ENCODE results near the gene HDAC4.

DNA sequence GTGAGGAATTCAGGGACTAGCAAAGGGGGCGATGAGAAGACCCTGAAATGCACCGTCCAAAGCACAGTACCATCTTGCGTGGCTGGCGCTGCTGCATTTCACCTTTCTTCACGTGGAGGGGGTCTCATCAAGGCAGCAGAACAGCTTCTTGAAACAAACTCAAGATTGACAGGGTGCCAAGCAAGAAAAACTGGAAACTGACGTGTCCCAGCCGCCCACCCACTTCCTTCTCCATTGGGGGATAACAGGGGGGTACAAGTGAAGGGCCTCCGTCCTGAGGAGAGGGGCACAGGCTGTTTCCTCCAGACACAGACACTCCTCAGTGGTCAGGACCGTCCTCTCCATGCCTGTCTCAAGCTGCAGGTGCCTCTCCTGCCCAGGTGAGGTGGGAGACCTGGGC, 32.5 kb downstream of the HDAC4 start:
- TF ChIP-seq ELF4 (IDR thresholded peaks at IDR 0.05) (no peak), LEF1 (IDR thresholded peaks at IDR 0.05; ENCODE audit: borderline replicate concordance) (no peak), ARNT (IDR thresholded peaks at IDR 0.05) (no peak), SP1 (IDR thresholded peaks at IDR 0.05) (no peak), HDGF (IDR thresholded peaks at IDR 0.05; ENCODE audit: borderline replicate concordance) (no peak), TARDBP (IDR thresholded peaks at IDR 0.05) (no peak), FOXA1 (IDR thresholded peaks at IDR 0.05) (no peak), BHLHE40 (IDR thresholded peaks at IDR 0.05; ENCODE audit: borderline replicate concordance) (no peak), ZNF384 (IDR thresholded peaks at IDR 0.05) (no peak)
- TF ChIP-seq, protein P1, sequence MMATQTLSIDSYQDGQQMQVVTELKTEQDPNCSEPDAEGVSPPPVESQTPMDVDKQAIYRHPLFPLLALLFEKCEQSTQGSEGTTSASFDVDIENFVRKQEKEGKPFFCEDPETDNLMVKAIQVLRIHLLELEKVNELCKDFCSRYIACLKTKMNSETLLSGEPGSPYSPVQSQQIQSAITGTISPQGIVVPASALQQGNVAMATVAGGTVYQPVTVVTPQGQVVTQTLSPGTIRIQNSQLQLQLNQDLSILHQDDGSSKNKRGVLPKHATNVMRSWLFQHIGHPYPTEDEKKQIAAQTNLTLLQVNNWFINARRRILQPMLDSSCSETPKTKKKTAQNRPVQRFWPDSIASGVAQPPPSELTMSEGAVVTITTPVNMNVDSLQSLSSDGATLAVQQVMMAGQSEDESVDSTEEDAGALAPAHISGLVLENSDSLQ (IDR thresholded peaks at IDR 0.05), result no peak

All from HEK293T (cell line).